ENCODE results near the gene C16orf89. TPM values are rescaled to one million over a fixed set of nuclear protein-coding genes. Genes with fewer than 3 reads are reported as not detected.

C16orf89 gene
- total RNA-seq, 1 donor from 2014 or later = 2.9 TPM

Other genes with a start within 250 kb of the C16orf89 start
- gene GLYR1, start 218.7 kb downstream of the C16orf89 start, total RNA-seq = 102 TPM
- 50.9 TPM for gene UBN1, start 218.5 kb downstream of the C16orf89 start, total RNA-seq
- gene PPL, start 128.8 kb downstream of the C16orf89 start, total RNA-seq = 18.4 TPM
- 31.4 TPM for gene SEC14L5, start 107.6 kb downstream of the C16orf89 start, total RNA-seq
- 6.1 TPM for gene NAGPA, start 32.0 kb downstream of the C16orf89 start, total RNA-seq
- gene ALG1, start 5.9 kb upstream of the C16orf89 start, total RNA-seq = 8.3 TPM
- 4.9 TPM for gene EEF2KMT, start 31.8 kb upstream of the C16orf89 start, total RNA-seq

Data from left ventricle myocardium superior (tissue), 1 donor.